Astrocyte (in vitro differentiated cells and primary cell): ENCODE results near the gene TGFB3.

Experiments
- CTCF ChIP-seq: IDR thresholded peaks from 2 replicates; pipeline ENCODE4 v1.5.1; 2011; ENCODE audit warnings: low read depth, mild to moderate bottlenecking, inconsistent platforms, low read length, moderate library complexity; ENCODE audit not compliant: insufficient read depth
- EZH2 ChIP-seq: IDR thresholded peaks from 2 replicates; pipeline ENCODE4 v1.6.1; 2012; ENCODE audit warnings: mild to moderate bottlenecking, low read length, inconsistent platforms; ENCODE audit not compliant: insufficient read depth

- TF ChIP-seq CTCF (no peak), EZH2 (no peak)
Observed at GRCh38 chr14:75909630-75910029, 72.2 kb downstream of the TGFB3 start.
